IMR-90 (cell line): ENCODE results near the gene TGIF2LY.
"Not testable (repeated sequence)": the region's sequence is repeated elsewhere in the genome, so short reads cannot be mapped to it uniquely, and the experiment has no call there.

Source experiments
- BHLHE40 ChIP-seq: fragments of 150-350 bp; IDR thresholded peaks from 2 replicates; pipeline ENCODE4 v1.6.1; 2016; ENCODE audit warnings: mild to moderate bottlenecking, low read depth, low read length
- CEBPB ChIP-seq: IDR thresholded peaks from 2 replicates; pipeline ENCODE4 v1.6.1; 2012; ENCODE audit warnings: low read depth, low read length, improper control_type of control experiment
- CHD1 ChIP-seq: IDR thresholded peaks from 2 replicates; pipeline ENCODE4 v1.6.1; 2012; ENCODE audit warnings: low read depth, low read length, improper control_type of control experiment
- CTCF ChIP-seq: conservative IDR thresholded peaks from 2 replicates; pipeline ENCODE4 v1.5.1; 2012; ENCODE audit warnings: mild to moderate bottlenecking, low read depth, low read length, improper control_type of control experiment
- ELK1 ChIP-seq: fragments of 150-350 bp; IDR thresholded peaks from 2 replicates; pipeline ENCODE4 v1.6.1; 2016; ENCODE audit warnings: low read depth, mild to moderate bottlenecking, low read length, moderate library complexity, borderline replicate concordance
- FOS ChIP-seq: fragments of 150-350 bp; IDR thresholded peaks from 2 replicates; pipeline ENCODE4 v1.6.1; 2016; ENCODE audit warnings: low read depth, low read length
- MAZ ChIP-seq: IDR thresholded peaks from 2 replicates; pipeline ENCODE4 v1.6.1; 2012; ENCODE audit warnings: low read depth, mild to moderate bottlenecking, low read length, improper control_type of control experiment, moderate library complexity, borderline replicate concordance
- POLR2A ChIP-seq: IDR thresholded peaks from 2 replicates; pipeline ENCODE4 v1.6.1; 2012; ENCODE audit warnings: mild to moderate bottlenecking, low read depth, low read length
- RAD21 ChIP-seq: IDR thresholded peaks from 2 replicates; pipeline ENCODE4 v1.6.1; 2012; ENCODE audit warnings: low read length, improper control_type of control experiment
- RFX5 ChIP-seq: IDR thresholded peaks from 2 replicates; pipeline ENCODE4 v1.8.0; 2012; ENCODE audit warnings: low read depth, mild to moderate bottlenecking, low read length, moderate library complexity
- SMC3 ChIP-seq: fragments of 150-350 bp; IDR thresholded peaks from 2 replicates; pipeline ENCODE4 v1.6.1; 2016; ENCODE audit warnings: low read depth, mild to moderate bottlenecking, antibody characterized with exemption, low read length, moderate library complexity
- TF ChIP-seq, protein P1 (sequence below): fragments of 150-350 bp; IDR thresholded peaks from 2 replicates; pipeline ENCODE4 v1.6.1; 2017; ENCODE audit warnings: mild to moderate bottlenecking, antibody characterized with exemption, low read length, low read depth

DNA sequence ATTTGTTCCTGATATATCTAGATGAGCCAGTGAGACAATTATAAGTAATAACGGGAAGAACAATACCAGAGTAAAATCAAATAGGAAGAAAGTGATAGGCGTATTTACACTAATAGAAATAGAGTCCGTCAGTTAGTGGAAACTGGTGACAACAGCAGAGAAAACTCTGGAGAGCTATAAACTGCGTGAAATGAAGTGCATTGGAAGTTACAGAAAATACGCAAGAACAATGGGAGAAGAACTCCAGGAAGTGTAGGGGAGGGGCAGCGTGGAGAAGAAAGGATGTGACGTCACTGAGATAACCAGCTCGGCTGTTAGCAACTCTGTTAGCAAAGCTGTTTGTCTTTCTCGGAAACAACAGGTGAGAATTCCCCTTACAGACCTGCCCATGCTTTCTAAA is at the start of gene TGIF2LY:
- not testable (repeated sequence) for TF ChIP-seq CTCF, RAD21, POLR2A, CHD1, CEBPB, RFX5, FOS, BHLHE40, ELK1, SMC3, MAZ
- TF ChIP-seq, protein P1, sequence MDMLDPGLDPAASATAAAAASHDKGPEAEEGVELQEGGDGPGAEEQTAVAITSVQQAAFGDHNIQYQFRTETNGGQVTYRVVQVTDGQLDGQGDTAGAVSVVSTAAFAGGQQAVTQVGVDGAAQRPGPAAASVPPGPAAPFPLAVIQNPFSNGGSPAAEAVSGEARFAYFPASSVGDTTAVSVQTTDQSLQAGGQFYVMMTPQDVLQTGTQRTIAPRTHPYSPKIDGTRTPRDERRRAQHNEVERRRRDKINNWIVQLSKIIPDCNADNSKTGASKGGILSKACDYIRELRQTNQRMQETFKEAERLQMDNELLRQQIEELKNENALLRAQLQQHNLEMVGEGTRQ: not testable (repeated sequence)
